AG09319 (cell line): ENCODE results near the gene NPW.
A peak's percentile ranks its signal among the peaks of the same experiment; 100 is the strongest.

Source experiments
- DNase-seq: peaks from one replicate; pipeline ENCODE4 v3.0.0-alpha.2; 2010; ENCODE audit warnings: low read depth; ENCODE audit errors: extremely low read depth
- TF ChIP-seq, protein P1 (sequence below): IDR thresholded peaks from 2 replicates; pipeline ENCODE4 v1.5.1; 2011; ENCODE audit warnings: low read depth, mild to moderate bottlenecking, inconsistent platforms, low read length, moderate library complexity

Gene NPW

DNA sequence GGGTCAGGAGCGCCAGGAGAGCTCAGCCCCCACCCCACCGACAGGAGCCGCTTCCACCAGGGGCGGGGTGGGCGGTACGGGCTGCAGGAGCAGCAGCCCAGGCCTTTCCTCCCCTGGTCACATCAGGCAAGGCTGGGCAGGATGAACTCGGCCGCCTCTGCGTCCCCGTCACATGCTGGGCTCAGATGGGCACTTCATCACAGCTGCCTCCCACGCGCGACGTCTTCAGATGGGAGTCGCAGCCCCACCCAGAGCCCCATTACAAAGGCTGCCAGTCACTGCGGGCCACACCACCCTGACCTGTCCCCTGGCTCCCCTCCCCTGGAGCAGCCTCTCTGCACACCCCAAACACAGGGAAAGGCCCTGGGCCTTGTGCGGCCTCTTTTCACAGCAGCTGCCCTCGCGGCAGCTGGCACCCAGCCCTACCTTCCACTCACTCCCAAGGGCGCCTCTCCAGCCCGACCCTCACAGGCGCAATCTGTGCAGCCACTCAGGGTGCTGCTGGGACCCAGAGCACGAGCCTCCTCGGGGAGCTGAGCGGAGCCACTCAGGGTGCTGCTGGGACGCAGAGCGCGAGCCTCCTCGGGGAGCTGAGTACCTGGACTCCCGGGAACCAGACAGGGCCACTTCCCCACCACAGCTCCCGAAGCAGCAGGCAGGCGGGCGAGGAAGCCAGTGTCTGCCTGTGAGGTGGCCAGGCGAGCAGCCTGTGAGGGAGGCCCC lies 14.6 kb upstream of the NPW start:
- DNase-seq = no peak
- TF ChIP-seq, protein P1, sequence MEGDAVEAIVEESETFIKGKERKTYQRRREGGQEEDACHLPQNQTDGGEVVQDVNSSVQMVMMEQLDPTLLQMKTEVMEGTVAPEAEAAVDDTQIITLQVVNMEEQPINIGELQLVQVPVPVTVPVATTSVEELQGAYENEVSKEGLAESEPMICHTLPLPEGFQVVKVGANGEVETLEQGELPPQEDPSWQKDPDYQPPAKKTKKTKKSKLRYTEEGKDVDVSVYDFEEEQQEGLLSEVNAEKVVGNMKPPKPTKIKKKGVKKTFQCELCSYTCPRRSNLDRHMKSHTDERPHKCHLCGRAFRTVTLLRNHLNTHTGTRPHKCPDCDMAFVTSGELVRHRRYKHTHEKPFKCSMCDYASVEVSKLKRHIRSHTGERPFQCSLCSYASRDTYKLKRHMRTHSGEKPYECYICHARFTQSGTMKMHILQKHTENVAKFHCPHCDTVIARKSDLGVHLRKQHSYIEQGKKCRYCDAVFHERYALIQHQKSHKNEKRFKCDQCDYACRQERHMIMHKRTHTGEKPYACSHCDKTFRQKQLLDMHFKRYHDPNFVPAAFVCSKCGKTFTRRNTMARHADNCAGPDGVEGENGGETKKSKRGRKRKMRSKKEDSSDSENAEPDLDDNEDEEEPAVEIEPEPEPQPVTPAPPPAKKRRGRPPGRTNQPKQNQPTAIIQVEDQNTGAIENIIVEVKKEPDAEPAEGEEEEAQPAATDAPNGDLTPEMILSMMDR = no peak

DNA sequence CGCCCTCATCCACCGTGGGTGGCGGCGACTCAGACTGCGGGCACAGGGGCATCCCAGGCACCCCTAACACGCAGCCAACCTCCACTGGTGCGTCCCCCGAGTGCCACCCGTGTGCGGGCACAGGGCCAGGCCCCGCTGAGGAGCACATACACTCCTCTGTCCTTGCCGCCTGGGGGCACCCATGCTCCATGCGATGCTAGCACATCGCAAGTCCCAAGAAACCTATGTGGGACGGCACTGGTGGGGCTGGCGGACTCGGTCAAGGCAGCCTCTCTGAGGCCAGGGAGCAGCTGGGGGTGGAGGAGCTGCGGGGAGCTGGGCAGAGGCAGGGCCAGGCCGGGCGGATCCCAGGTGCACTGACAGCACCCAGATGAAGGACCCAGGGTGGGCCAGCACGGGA lies 13.9 kb upstream of the NPW start:
- DNase-seq = no peak
- TF ChIP-seq, protein P1 = no peak

DNA sequence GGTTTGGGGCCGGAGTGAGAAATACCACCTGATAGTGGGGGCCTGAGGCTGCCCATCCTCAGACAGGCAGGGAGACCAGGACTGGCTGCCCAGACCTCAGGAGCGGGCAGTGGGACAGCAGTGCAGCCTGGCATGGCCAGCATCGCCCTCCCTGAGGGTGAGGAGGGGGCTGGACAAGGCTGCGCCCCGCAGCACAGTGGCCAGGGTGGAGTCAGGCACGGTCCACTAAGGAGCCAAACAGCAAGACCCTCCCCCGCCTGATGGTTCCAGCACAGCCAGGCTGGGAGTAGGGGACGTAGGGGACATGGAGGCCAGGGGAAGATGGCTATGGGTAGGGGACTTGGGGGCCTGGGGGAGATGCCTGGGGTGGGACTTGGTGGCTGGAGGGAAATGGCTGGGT lies 13.3 kb upstream of the NPW start:
- TF ChIP-seq, protein P1 = no peak

DNA sequence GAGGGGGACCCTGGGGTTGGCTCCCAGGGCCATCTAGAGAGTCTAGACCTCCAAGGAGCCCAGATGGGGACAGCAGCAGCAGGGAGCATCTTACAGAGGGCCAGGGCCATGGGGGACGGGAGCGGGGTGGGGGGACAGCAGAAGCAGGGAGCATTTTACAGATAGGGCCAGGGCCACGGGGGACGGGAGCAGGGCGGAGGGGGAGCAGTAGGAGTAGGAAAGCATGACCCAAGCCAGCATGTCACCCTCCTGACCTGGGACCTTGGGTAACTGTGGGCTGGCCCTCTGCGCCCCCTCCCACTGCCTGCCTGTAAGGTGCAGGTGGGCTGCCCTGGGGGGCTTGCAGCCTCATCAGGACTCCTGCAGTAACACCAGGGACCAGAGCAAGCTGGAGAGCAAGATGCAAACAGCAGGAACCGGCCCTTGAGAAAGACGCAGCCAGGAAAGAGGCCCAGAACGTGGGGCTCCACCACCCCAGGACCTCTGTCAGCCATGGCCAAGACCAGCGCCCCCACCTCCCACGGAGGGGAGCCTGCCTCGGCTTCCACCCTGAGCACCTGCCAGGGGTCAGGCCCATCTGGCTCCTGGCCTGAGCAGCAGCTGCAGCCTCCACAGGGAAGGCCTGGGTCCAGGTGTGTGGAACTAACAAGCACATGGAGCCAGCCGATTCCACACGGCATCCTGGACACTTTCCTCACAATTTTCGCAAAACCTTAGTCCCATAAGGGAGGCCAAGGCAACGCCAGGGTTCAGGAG lies 12.3 kb upstream of the NPW start:
- TF ChIP-seq, protein P1 = no peak
- no peak for DNase-seq

More for the DNA sequence above, 13.3 kb upstream of the NPW start:
- no peak for DNase-seq

DNA sequence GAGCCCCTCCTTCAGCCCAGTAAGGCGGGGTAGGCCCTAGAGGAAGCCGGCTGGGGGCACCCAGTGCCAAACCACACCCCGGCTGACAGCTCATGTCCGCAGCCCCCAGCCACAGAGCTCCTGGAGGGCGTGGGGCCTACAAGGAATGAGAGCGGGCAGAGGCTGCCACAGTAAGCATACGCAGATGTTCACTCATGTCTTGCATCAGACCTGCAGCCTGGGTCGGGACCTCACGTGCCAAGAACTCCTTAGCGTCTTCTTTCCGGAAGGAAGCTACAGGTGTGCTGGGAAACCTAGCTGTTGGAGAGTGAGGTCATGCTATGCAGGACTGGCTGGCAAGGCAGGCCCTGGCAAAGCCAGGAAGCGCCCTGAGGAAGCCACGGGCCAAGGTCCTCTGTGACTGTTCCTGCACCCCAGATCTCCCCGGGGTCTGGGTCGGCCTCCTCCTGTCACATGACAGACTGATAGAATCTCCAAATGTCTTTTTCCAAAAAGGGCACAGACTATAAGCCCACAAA lies 11.5 kb upstream of the NPW start:
- TF ChIP-seq, protein P1 = no peak
- DNase-seq = peak; percentile 69

DNA sequence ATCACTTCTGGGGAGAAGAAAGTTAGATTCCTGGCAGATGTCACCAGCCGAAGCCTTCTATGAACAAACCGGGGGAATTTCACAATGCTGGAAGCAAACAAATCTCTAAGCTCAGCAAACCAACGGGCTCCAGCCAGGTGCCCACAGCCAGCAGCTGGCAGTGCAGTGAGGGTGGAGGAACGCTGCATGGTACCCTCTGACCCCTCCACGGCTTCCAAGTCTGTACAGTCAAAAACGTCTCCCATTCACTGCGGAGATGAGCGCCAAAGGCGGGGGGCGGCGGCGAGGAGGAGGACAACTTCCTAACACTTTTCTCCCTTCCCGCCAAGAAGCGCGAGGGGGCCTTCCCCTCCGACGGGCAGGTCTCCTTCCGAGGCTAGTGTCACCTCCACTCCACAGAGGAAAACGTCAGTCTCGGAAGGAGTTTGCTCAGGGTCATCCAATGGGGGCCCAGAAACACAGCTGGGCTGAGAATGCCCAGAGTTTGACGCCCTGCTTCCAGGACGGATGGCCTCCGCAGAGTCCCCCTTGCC lies 10.9 kb upstream of the NPW start:
- TF ChIP-seq, protein P1 = no peak
- DNase-seq = no peak

DNA sequence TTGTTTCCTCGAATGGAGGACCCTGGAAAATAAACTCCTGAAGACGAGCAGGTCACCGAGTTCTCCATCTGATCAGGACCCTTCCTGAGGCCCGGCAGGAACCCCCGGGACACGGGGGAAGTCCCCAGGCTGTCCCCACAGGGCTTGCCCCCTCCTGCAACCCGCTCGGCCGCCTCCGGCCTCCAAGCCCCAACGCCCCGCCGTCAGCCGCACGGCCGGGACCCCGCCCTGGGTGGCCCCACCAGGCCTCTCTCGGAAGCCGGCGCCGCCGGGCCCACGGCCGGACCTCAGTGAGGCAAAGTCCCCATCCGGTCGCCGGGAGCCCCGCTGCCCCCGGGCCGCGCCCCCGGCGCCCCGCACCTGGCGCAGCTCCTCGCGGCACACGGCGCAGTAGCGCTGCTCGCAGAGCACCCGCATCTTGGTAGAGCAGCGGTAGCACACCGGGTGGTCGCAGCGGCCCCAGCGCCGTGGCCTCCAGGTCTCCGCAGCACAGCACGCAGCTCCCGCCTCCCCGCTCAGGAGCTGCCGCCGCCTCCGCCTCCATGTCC lies 10.3 kb upstream of the NPW start:
- TF ChIP-seq, protein P1 = no peak
- no peak for DNase-seq
